ENCODE measurements around the gene HVCN1.
"Not testable (repeated sequence)": the region's sequence is repeated elsewhere in the genome, so short reads cannot be mapped to it uniquely, and the experiment has no call there.

The HVCN1 gene, protein sequence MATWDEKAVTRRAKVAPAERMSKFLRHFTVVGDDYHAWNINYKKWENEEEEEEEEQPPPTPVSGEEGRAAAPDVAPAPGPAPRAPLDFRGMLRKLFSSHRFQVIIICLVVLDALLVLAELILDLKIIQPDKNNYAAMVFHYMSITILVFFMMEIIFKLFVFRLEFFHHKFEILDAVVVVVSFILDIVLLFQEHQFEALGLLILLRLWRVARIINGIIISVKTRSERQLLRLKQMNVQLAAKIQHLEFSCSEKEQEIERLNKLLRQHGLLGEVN

DNA sequence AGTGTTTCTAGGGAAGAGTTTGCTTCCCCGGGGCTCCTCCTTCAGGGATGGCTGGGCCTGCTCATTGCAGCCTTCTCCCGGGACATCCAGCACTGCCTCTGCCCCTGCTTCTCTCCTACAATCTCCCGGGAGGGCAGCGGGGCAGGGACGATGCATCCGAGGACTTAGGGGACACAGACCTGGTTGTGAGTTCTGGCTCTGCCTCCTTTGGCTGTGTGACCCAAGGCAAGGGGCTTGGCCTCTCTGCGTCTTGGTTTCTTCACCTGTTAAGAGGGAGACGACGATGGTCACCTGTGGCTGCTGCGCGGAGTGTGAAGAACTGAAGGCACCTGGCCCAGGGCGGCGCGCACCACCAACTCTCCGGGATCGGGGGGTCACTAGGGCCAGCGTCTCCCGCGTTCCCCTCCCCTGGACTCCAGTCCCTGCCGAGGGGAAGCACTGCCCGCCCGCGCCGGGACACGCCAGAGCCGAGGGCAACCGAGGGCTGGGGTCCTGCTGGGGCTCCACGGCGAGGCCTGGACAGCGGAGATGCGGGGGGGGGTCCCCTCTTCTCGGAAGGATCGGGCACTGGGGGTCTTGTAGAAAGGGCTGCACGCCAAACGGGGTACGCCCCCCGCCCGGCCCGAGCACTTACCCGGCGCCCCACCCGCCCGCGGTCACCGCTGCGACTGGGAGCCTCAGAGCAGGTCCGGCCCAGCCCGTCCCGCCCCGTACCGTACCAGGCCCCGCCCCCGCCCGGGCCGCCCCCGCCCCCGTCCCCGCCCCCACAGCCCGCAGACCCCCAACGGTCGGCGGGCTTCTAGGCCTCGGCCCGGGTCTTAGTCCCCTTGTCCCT is at the start of gene HVCN1:
HVCN1 (minus strand) TSS at position 670 of the 835 bp plus-strand sequence. CDS start 5,870 bp downstream, outside the sequence.
- DNase-seq (ENCODE audit: low read depth), result peak; percentile 5

DNA sequence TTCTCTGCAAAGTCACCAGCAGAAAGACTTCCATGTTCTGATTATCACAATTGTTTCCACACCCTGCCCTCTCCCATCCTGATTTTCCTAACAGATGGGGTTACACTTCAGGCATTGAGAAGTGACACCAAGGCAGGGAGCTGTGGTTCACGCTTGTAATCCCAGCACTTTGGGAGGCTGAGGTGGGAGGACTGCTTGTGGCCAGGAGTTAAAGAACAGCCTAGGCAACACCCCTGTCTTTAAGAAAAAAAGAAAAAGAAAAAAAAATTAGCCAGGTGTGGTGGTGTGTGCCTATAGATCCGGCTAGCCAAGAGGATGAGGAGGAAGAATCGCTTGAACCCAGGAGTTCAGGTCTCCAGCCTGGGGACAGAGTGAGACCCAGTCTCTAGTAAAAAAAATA is 48.6 kb upstream of the HVCN1 start:
- DNase-seq (ENCODE audit: low read depth), result no peak

DNA sequence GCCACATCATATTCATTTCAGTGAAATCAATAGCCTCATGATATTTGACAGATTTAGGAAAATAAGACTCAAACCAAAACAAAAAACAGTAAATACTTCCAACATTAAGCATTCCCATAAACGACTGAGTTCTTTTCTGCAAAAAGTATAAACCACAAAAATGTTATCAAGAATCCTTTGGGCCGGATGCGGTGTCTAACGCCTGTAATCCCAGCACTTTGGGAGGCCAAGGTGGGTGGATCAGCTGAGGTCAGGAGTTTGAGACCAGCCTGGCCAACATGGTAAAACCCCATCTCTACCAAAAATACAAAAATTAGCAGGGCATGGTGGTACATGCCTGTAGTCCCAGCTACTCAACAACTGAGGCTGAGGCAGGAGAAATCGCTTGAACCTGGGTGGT is 48.1 kb upstream of the HVCN1 start:
- DNase-seq (ENCODE audit: low read depth), result not testable (repeated sequence)

DNA sequence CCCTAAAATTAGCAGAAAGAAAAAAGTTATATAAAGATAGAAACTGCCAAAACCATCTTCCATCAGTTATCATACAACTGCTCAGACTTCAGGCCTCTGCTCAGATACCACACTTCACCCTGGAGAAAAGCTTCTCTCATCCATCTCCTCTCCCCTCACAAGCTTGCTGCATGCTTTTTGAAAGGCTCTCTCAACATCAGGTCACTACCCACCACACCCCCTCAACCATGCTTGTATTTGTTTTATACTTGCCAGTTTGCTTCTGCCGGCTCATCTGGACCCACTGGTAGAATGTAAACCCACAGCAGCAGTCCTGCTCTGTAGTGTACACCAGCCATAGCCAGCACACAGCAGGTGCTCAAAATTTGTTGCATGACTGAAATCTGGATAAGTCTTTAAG is 45.0 kb upstream of the HVCN1 start:
- no peak for DNase-seq (ENCODE audit: low read depth)

DNA sequence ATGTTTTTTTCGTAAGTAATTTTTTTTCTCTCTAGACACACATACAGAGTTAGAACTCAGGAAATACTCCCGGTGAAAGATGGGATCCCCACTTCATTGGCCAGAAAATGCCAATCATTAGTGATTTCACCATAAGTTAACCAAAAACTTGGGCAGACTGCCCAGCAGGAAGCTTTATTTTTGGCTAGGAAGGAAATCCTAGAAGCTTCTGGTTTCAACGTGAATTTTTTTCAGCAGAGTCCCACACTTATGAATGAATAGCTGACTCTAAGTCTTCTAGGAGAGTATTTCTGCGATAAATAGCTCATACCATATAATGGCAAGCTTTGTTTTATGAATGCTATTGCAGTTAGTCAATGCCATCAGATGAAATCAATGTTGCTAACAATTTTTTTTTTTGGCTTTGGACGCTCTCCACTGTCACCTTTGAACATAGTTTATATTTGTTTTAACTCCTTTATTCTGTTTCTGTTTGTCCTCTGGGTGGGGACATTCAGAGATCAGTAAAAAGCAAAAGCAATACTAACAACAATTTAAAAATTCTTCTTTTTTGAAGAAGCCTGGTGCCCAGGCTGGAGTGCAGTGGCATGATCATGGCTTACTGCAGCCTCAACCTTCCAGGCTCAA is 44.3 kb upstream of the HVCN1 start:
- DNase-seq (ENCODE audit: low read depth), result no peak

DNA sequence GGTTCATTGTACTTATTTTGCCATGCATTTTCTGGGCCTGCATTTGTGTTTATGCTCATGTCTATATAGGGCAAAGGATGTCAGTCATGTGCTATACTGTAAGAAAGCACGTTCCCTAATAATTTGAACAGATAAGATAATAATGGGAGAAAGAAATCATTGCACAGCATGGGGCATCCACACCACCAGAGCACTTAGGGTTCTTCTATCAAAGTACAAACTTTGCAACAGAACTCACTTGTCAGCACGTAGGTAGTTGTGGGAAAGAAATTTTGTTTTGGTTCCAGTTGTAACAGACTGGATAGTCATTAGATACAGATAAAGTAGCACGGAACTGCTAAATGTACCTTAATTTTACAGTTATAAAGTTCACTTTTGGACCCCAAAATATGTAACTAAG is 43.7 kb upstream of the HVCN1 start:
- DNase-seq (ENCODE audit: low read depth), result no peak

DNA sequence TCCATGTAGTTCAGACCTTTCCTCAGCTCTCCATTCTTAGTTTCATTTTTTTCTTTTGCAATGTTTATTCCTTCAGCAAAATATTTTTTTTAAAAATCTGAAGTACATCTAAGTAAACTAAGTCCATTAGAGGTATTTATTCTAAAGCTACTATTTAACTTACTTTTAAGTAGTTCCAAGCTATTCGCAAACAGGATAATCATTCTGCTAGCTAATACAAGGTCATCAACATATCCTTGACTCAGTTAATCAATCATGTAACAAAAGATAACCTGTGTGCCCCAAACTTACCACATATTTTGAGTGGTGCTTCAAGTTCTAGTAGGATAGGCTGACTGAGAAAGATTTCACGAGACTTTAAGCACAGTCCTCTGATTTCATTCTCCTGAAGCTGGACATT is 42.6 kb upstream of the HVCN1 start:
- no peak for DNase-seq (ENCODE audit: low read depth)

DNA sequence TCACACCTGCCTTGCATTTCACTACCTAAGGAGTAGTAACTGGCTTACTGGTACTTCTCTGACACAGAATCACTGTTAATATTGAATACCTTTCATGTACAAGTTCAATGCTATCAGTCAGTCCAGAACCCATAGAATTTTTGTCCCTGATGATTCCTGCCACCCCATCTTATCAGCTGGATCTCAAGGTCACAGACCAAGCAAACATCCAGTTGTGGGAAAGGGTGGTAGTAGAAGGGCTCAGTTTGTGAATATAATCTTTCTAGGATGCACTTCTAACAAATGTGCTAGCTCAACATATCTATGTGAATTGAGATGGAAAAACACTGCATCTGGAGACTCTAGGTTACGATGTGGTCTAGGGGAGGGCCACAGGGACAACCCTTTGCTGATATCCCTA is 39.7 kb upstream of the HVCN1 start:
- DNase-seq (ENCODE audit: low read depth), result no peak

DNA sequence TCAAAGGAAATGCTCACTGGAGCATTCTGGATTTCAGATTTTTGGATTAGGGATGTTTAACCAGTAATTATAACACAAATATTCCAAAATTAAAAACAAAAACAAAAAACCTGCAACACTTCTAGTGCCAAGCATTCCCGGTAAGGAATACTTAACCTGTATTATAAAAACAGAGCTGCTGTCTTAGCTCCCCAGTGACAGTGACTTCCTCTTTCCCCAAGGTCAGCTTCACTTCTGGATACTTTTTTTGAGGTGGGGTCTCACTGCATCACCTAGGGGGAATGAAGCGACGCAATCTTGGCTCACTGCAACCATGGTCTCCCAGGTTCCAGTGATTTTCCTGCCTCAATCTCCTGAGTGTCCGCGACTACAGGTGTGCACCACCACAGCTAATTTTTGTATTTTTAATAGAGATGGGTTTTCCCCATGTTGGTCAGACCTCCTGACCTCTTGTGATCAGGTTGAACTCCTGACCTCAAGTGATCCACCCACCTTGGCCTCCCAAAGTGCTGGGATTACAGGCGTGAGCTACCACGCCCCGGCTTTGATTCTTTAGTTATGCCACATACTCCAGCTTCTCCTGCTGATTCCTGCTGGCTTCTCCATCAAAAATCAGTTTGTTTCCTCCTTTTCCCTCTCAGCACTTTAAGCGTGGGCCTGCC is 37.9 kb upstream of the HVCN1 start:
- no peak for DNase-seq (ENCODE audit: low read depth)

DNA sequence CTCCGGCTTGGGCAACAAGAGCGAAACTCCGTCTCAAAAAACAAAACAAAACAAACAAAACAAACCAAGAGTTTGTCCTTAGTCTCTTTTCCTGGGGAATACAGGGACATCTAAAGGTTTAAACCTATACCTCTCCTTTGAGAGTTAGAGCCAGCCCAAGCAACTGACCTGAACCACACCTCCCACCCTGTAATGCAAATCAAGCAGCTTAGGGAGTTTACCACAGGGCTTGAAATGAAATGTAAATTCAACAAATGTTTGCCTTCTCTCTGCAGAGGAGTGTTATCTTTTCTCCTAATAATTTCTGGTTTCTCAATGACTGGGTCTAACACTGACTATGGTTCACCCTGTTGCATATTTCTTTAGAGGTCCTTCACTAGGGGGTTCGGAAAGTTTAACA is 37.1 kb upstream of the HVCN1 start:
- no peak for DNase-seq (ENCODE audit: low read depth)

DNA sequence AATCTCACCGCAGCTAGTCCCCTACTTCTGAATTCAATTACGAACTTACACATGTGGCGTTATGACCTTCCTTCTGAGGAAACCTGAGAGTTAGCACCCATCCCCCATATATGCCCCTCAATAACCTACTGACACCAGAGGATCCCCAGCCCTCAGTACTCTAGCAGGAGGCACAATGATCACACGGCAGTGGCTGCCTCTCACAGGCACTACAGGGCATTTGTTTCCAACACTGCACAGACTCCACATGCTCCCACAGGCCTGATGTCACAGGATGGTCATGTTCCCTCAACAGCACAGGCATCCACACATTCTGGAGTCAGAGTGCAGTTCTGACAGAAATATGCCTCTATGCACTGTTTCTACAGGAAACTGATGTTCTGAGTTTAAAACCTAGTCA is 36.4 kb upstream of the HVCN1 start:
- no peak for DNase-seq (ENCODE audit: low read depth)

DNA sequence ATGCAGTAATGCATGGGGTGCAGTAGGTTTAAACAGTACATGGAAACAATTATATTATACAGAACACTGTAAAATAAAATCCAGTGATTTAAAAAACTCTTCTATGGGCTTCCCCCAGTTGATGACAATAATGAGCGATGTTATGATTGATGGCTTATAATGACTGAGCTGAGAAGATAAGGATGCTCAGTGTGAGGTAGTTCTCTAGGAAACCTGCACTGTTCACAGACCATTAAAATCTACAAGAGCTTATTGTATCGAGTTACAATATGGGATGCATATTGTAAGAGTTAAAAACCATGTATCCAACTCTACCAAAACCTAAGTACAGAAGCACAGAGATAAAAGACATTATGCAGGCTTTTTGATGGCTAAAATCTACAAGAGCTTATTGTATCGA is 34.0 kb upstream of the HVCN1 start:
- not testable (repeated sequence) for DNase-seq (ENCODE audit: low read depth)

DNA sequence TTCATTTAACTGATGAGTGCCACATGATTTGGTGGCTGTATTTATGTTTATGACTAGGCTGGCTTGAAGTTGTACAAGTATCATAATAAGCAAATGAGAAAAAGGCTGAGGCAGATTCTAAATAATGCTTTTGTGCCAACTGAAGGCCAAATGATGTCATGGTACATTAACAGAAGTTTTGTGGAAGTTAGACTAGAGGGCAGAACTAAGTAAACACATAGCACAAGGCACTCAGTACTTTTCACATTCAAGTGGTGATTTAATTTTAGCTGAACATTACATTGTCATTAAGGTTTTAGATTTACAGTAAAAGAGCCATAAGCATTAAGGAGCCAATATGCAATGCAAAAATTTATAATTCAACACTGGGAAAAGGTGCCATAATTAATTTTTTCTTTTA is 32.7 kb upstream of the HVCN1 start:
- no peak for DNase-seq (ENCODE audit: low read depth)

DNA sequence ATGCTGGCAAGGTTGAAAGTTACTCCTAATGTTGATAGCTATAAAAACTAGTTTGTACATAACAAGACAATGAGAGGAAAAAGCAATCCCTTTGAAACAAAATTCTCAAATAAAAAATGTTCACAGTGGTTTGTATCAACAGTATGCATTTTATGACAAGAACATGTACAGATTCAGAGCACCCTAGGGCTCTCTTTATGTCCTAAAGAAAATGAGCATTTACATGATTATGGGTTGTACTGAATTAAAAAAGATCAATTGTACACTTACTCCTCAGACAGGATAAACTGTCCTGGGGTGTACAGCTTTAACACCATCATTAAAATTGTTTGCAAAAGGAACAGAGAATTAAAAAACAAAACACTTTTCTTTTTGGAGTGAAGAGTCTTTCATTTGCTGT is 31.6 kb upstream of the HVCN1 start:
- no peak for DNase-seq (ENCODE audit: low read depth)

DNA sequence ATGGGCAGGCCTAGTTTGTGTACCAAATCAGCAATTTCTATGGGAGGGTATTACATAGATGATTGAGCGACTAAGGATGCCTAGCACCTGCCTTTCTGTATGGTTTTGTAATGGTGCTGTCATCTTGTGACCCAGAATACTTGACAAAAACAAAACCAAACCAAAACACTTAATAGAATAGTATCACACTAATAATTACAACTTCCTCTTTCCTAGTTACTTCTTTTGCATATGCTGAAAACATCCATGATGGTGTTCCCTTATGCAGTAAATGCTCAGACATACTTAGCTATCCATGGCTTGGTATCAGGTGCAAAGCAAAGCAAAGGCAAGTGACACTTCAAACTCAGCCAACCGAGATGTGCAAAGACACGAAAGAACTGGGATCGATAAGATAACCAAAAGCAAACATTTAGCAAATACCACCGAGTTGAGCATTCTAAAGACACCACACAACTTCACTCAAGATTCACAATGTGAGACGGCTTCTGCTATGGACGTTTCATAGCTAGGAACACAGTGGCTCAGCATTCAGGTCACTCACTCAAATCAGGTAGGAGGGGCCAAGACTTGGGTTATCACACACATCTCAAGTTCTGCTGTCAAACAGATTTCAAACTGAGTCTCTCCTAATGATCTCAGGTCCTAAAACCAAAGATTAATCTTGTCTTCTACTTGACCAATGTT is 29.4 kb upstream of the HVCN1 start:
- no peak for DNase-seq (ENCODE audit: low read depth)

DNA sequence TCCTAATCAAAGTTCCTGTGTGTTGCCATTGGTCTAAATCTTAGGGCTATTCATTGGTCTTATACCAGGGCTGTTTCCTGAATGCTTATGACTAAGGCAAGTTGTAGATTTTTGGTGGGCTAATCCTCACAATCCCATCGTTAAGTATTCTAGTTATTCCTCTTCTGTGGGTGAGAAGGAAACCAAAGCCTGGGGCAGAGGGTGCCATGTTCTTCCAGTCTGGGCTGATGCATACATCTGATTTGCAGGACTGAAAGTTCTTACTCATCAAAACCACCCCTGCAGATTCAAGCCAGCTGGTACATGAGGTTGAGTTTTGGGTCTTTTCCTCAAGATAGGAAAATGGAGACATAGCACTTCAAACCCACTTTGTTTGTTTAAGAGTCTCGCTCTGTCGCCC is 28.1 kb upstream of the HVCN1 start:
- no peak for DNase-seq (ENCODE audit: low read depth)

DNA sequence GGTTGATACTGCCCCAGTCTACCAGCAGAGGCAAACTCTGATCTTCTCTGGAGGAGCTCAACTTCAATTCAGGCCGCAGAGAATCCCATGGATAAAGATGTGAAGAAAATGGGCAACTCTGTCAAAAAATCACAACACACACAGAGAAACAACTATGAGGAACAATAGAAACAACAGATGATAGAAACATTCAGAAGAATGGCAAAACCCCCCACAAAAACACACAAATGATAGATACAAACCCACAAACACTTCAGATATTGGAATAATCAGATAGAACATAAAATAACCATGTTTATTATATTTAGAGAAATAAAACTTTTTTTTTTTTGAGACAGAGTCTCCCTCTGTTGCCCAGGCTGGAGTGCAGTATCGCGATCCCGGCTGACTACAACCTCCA is 20.0 kb upstream of the HVCN1 start:
- DNase-seq (ENCODE audit: low read depth), result no peak

DNA sequence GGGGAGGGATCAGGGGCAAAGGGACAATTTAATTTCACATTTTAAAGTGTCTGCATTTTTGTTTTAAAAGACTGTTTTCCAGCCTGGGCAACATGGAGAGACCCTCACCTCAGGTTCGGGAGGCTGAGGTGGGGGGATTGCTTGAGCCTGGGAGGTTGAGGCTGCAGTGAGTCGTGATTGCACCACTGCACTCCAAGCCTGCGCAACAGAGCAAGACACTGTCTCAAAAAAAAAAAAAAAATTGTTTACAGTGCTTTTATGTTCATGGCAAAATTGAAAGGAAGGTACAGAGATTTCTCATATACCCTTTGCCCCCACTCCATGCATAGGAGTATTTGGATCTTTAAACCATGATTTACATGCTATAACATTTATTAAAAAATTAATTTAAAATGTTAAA is 16.4 kb upstream of the HVCN1 start:
- DNase-seq (ENCODE audit: low read depth), result no peak

DNA sequence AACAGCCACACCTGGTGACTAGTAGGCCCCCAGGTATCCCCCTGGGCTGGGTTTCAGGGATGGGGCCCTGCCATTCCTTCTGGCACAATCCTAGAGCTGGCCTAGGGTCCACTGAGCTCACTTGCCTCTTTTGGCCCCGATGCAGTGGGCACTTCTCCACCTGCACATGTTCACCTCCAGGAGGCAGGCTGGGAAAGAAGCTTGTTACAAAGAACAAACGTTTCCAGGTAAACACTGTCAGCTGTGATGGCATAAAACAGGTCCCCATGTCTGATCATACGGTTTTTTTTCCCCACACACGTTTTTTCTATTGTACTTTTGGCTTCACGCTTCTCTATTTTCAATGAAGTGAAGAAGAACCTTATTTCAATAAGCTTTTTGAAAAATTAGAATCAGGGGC is 15.8 kb upstream of the HVCN1 start:
- no peak for DNase-seq (ENCODE audit: low read depth)

DNA sequence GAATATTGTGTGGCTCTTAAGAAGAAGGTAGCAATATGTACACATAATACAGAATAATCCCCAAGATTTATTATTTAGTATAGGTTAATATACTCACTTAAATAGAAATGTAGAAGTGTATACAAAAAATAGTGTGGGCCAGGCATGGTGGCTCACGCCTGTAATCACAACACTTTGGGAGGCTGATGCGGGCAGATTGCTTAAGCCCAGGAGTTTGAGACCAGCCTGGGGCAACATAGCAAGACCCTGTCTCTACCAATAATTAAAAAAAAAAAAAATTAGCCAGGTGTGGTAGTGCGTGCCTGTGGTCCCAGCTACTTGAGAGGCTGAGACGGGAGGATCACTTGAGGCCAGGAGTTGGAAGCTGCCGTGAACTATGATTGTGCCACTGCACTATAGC is 15.3 kb upstream of the HVCN1 start:
- no peak for DNase-seq (ENCODE audit: low read depth)

DNA sequence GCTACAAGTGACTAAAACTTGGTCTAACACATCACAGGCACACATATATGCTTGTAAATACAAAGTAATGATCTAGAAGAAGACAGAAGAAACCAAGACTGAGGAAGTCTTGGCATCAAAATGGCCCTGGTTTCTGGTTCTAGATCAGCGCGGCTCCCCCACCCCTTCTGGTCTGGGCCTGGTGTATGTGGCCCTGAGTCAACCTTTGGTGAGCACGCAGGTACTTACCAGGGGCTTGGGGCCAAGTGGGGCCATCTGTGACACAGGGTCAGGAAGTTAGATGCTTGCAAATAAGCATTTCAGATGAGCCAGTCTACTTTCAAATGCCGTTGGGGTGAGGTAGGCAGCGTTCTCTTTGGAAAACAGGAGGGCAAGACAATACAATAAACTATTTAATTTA is 13.2 kb upstream of the HVCN1 start:
- DNase-seq (ENCODE audit: low read depth), result no peak

Data from activated T-helper 1 cell treated with Interleukin-2 at 50 U/mL for 16 hours (primary cell).